ENCODE measurements around the gene CPN2.

Gene CPN2

GRCh38 chr3:194381460-194381875, 30.3 kb upstream of the CPN2 start:
- DNase-seq (ENCODE audit: low read depth in 2 of 2): no peak

GRCh38 chr3:194380326-194380725, 29.2 kb upstream of the CPN2 start:
- no peak for DNase-seq (ENCODE audit: low read depth in 2 of 2)

GRCh38 chr3:194379651-194380050, 28.5 kb upstream of the CPN2 start:
- DNase-seq (ENCODE audit: low read depth in 2 of 2): no peak

- DNase-seq (ENCODE audit: low read depth in 2 of 2): no peak
Observed at GRCh38 chr3:194379231-194379630, 28.1 kb upstream of the CPN2 start.

GRCh38 chr3:194377708-194378107, 26.6 kb upstream of the CPN2 start:
- no peak for DNase-seq (ENCODE audit: low read depth in 2 of 2)

- no peak for DNase-seq (ENCODE audit: low read depth in 2 of 2)
Observed at GRCh38 chr3:194376241-194376560, 25.1 kb upstream of the CPN2 start.

GRCh38 chr3:194375473-194376240, 24.5 kb upstream of the CPN2 start:
- DNase-seq (ENCODE audit: low read depth in 2 of 2): no peak

GRCh38 chr3:194374935-194375334, 23.8 kb upstream of the CPN2 start:
- no peak for DNase-seq (ENCODE audit: low read depth in 2 of 2)

- DNase-seq (ENCODE audit: low read depth in 2 of 2): no peak
Observed at GRCh38 chr3:194373899-194374298, 22.8 kb upstream of the CPN2 start.

- no peak for DNase-seq (ENCODE audit: low read depth in 2 of 2)
Observed at GRCh38 chr3:194373028-194373427, 21.9 kb upstream of the CPN2 start.

- DNase-seq (ENCODE audit: low read depth in 2 of 2): no peak
Observed at GRCh38 chr3:194370753-194371152, 19.6 kb upstream of the CPN2 start.

GRCh38 chr3:194369522-194370279, 18.6 kb upstream of the CPN2 start, which contains the start of gene LRRC15:
Gene LRRC15, minus strand, starts transcription at chr3:194369743. Its CDS starts 8,700 bp downstream, at chr3:194361043.
- DNase-seq (ENCODE audit: low read depth in 2 of 2): no peak

GRCh38 chr3:194368918-194369317, 17.8 kb upstream of the CPN2 start:
- no peak for DNase-seq (ENCODE audit: low read depth in 2 of 2)

GRCh38 chr3:194367992-194368841, 17.1 kb upstream of the CPN2 start:
- no peak for DNase-seq (ENCODE audit: low read depth in 2 of 2)

- no peak for DNase-seq (ENCODE audit: low read depth in 2 of 2)
Observed at GRCh38 chr3:194365978-194366490, 14.9 kb upstream of the CPN2 start.

- DNase-seq (ENCODE audit: low read depth in 2 of 2): no peak
Observed at GRCh38 chr3:194365526-194365925, 14.4 kb upstream of the CPN2 start.

- DNase-seq (ENCODE audit: low read depth in 2 of 2): no peak
Observed at GRCh38 chr3:194364652-194365434, 13.7 kb upstream of the CPN2 start.

- DNase-seq (ENCODE audit: low read depth in 2 of 2): no peak
Observed at GRCh38 chr3:194364314-194364651, 13.2 kb upstream of the CPN2 start.

- no peak for DNase-seq (ENCODE audit: low read depth in 2 of 2)
Observed at GRCh38 chr3:194360568-194360967, 9.4 kb upstream of the CPN2 start.

GRCh38 chr3:194357681-194358080, 6.6 kb upstream of the CPN2 start:
- DNase-seq (ENCODE audit: low read depth in 2 of 2): no peak

- no peak for DNase-seq (ENCODE audit: low read depth in 2 of 2)
Observed at GRCh38 chr3:194355379-194355778, 4.3 kb upstream of the CPN2 start.
